Stimulated activated memory B cell treated with anti-CD40 and anti-IgM and Interleukin-4, amounts not matched to agents 10 μg/mL and 1 μg/mL and 100 μg/mL, for 72 hours (primary cell): ENCODE results near the gene RNF150.
"Not testable (repeated sequence)": the region's sequence is repeated elsewhere in the genome, so short reads cannot be mapped to it uniquely, and the experiment has no call there.

Experiments used
- ATAC-seq: fragments of 150-1000 bp; cut with Tn5 transposase; 2 replicates; pipeline ENCODE4 v1.10.0; 2021
- H3K27ac Mint-ChIP-seq: one replicate; pipeline ENCODE4 v1.8.0; 2022; ENCODE audit warnings: mild to moderate bottlenecking, mixed read lengths
- H3K27me3 Mint-ChIP-seq: one replicate; pipeline ENCODE4 v1.8.0; 2022; ENCODE audit warnings: mixed read lengths
- H3K36me3 Mint-ChIP-seq: one replicate; pipeline ENCODE4 v1.8.0; 2022; ENCODE audit warnings: mixed read lengths
- H3K4me1 Mint-ChIP-seq: one replicate; pipeline ENCODE4 v1.8.0; 2022; ENCODE audit warnings: mixed read lengths
- H3K4me3 Mint-ChIP-seq: one replicate; pipeline ENCODE4 v1.8.0; 2022; ENCODE audit warnings: mild to moderate bottlenecking, moderate library complexity, mixed read lengths
- H3K9me3 Mint-ChIP-seq: one replicate; pipeline ENCODE4 v1.8.0; 2022; ENCODE audit warnings: mixed read lengths

Gene RNF150

GRCh38 chr4:140818433-140818832 is 314.8 kb downstream of the RNF150 start:
- no peak overlapping the region for H3K4me3 Mint-ChIP-seq
- peaks cover 12% of the 10 kb centered on the region for H3K36me3 Mint-ChIP-seq
- ATAC-seq: no peak
- no peaks in the 10 kb centered on the region for H3K27me3 Mint-ChIP-seq
- peaks cover 19% of the 10 kb centered on the region for H3K4me1 Mint-ChIP-seq
- H3K27ac Mint-ChIP-seq: peak overlapping the region; percentile 54
- peaks cover 9% of the 10 kb centered on the region for H3K9me3 Mint-ChIP-seq

DNA sequence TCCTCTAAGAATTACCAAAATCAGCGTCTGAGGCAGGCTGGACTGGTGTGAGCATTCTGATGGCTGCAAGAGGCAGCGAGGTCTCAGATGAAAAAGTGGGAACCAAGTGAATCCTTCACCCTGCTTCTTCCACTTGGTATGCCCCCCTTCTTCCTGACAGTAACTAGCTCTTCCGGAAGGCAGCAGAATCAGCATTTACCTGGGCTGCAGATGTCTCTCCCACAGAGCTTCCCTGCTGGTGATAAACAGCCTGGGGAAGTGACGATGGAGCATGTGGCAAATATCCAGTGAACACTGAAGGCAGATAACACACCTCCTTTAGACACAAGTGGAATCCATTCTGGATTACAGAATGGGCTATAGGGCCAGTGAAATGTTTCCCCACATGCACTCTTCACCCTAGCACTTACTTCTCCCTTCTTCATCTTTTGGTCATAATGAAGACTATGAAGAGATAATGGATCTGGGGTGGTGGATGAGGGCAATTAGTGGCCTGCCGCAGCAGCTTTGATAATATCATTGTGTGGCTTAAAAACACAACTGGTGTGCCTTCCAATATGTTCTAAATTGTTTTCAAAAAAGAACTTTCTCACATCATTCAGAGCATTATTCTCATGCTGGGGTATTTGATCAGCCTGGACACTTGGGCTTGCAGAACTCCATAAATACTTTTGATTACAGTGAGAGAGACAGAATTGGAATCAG is 316.3 kb downstream of the RNF150 start:
- Mint-ChIP-seq H3K4me1 (peaks cover 22% of the 10 kb centered on the region), H3K36me3 (peaks cover 5% of the 10 kb centered on the region), H3K27ac (no peak overlapping the region), H3K4me3 (no peak overlapping the region), H3K27me3 (no peaks in the 10 kb centered on the region), H3K9me3 (peaks cover 5% of the 10 kb centered on the region)
- ATAC-seq: no peak

GRCh38 chr4:140813804-140814203 is 319.5 kb downstream of the RNF150 start:
- H3K9me3 Mint-ChIP-seq: peaks cover 6% of the 10 kb centered on the region
- no peak for ATAC-seq
- H3K36me3 Mint-ChIP-seq: peaks cover 5% of the 10 kb centered on the region
- peak overlapping the region; percentile 48 for H3K27ac Mint-ChIP-seq
- peaks cover 46% of the 10 kb centered on the region for H3K4me1 Mint-ChIP-seq
- no peak overlapping the region for H3K4me3 Mint-ChIP-seq
- no peaks in the 10 kb centered on the region for H3K27me3 Mint-ChIP-seq

GRCh38 chr4:140812916-140813315 is 320.4 kb downstream of the RNF150 start:
- H3K27ac Mint-ChIP-seq: no peak overlapping the region
- H3K4me1 Mint-ChIP-seq: peaks cover 55% of the 10 kb centered on the region
- peaks cover 5% of the 10 kb centered on the region for H3K36me3 Mint-ChIP-seq
- H3K27me3 Mint-ChIP-seq: no peaks in the 10 kb centered on the region
- H3K9me3 Mint-ChIP-seq: peaks cover 5% of the 10 kb centered on the region
- ATAC-seq: no peak
- no peak overlapping the region for H3K4me3 Mint-ChIP-seq

DNA sequence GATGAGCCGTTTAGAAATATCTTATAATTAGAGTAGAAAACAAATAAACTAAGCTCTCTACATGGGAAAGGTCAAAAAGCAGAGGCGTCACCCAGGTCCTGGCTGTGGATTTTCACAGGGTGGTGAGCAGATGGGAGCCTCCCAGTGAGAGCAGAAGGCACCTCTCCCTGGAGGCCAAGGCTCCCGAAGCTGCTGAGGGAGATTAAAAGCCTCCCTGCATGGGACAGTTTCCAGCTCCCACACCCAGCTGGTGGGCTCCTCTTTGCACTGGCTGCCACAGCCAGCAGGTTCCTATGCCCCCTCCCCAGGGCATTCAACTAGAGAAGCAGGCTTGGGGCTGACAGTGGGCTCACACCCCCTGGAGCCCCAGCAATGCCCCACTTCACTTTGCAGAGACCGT is 321.8 kb downstream of the RNF150 start:
- H3K27ac Mint-ChIP-seq: peak overlapping the region; percentile 90
- peaks cover 4% of the 10 kb centered on the region for H3K9me3 Mint-ChIP-seq
- peaks cover 5% of the 10 kb centered on the region for H3K36me3 Mint-ChIP-seq
- ATAC-seq: no peak
- no peaks in the 10 kb centered on the region for H3K27me3 Mint-ChIP-seq
- no peak overlapping the region for H3K4me3 Mint-ChIP-seq
- H3K4me1 Mint-ChIP-seq: peaks cover 70% of the 10 kb centered on the region

- not testable (repeated sequence) for ATAC-seq, H3K36me3 Mint-ChIP-seq
- H3K27ac Mint-ChIP-seq: peak overlapping the region; percentile 90
These were observed 322.6 kb downstream of the RNF150 start for GRCh38 chr4:140810591-140811169.

More at GRCh38 chr4:140810591-140811169, 322.6 kb downstream of the RNF150 start:
- H3K4me3 Mint-ChIP-seq, H3K27me3 Mint-ChIP-seq, H3K9me3 Mint-ChIP-seq: not testable (repeated sequence)
- peaks cover 78% of the 10 kb centered on the region for H3K4me1 Mint-ChIP-seq
